ENCODE measurements around the gene ZBTB39. TPM values are rescaled to one million over a fixed set of nuclear protein-coding genes. Genes with fewer than 3 reads are reported as not detected.

The ZBTB39 gene
- polyA plus RNA-seq, 1 donor from 2014 or later = 6.4 TPM

DNA sequence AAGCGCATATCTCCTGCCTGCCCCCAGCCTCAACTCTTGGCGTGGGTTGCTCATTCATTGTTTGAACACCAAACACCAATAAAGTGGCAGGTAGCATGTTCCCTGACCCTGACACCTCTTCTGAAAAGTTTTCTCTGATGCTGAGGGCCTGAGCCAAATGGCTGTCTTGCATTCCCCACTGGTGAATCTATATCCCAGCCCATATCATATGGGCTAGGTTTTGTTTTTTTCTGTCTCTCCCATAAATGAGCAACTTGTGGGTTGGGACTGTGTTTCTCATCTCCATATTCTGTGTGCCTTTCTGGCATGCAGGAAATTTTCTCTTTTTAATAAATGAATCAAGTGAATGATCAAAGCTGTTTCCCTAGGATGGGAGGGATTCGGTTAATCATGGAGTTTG, 38.5 kb upstream of the ZBTB39 start:
- no peak overlapping the region for H2AFZ ChIP-seq (ENCODE audit: low read depth, low read length)
- H3F3A ChIP-seq (ENCODE audit: insufficient read depth, low read length, poor library complexity, severe bottlenecking) = no peaks in the 10 kb centered on the region
- H3K4me3 ChIP-seq (ENCODE audit: low read length) = no peak overlapping the region
- H3K79me2 ChIP-seq (replicated peaks; ENCODE audit: insufficient read depth, low read length) = no peaks in the 10 kb centered on the region
- H3K36me3 ChIP-seq (ENCODE audit: insufficient read depth, low read length) = no peaks in the 10 kb centered on the region
- no peaks in the 10 kb centered on the region for H3K9me3 ChIP-seq (ENCODE audit: low read length)
- H3K4me2 ChIP-seq (ENCODE audit: low read length) = no peak overlapping the region
- H3K27ac ChIP-seq (ENCODE audit: low read length) = no peak overlapping the region
- H3K9ac ChIP-seq (ENCODE audit: low read length) = no peak overlapping the region
- no peaks in the 10 kb centered on the region for H4K20me1 ChIP-seq (ENCODE audit: insufficient read depth)
- no peaks in the 10 kb centered on the region for H3K9me2 ChIP-seq (ENCODE audit: insufficient read depth, low read length)
- TF ChIP-seq RAD21 (conservative IDR thresholded peaks at IDR 0.05) (no peak), EZH2 (IDR thresholded peaks at IDR 0.05; ENCODE audit: borderline replicate concordance, insufficient read depth, low read length, poor library complexity, severe bottlenecking) (no peak), TAF1 (IDR thresholded peaks at IDR 0.05; ENCODE audit: low read depth) (no peak), SMC3 (conservative IDR thresholded peaks at IDR 0.05; ENCODE audit: poor library complexity) (no peak), POLR2AphosphoS5 (IDR thresholded peaks at IDR 0.05) (no peak), MXI1 (conservative IDR thresholded peaks at IDR 0.05; ENCODE audit: poor library complexity, severe bottlenecking) (no peak), EP300 (conservative IDR thresholded peaks at IDR 0.05; ENCODE audit: poor library complexity, severe bottlenecking) (no peak), CTCF (IDR thresholded peaks at IDR 0.05; ENCODE audit: poor library complexity, severe bottlenecking) (no peak)
- TF ChIP-seq, protein P1, sequence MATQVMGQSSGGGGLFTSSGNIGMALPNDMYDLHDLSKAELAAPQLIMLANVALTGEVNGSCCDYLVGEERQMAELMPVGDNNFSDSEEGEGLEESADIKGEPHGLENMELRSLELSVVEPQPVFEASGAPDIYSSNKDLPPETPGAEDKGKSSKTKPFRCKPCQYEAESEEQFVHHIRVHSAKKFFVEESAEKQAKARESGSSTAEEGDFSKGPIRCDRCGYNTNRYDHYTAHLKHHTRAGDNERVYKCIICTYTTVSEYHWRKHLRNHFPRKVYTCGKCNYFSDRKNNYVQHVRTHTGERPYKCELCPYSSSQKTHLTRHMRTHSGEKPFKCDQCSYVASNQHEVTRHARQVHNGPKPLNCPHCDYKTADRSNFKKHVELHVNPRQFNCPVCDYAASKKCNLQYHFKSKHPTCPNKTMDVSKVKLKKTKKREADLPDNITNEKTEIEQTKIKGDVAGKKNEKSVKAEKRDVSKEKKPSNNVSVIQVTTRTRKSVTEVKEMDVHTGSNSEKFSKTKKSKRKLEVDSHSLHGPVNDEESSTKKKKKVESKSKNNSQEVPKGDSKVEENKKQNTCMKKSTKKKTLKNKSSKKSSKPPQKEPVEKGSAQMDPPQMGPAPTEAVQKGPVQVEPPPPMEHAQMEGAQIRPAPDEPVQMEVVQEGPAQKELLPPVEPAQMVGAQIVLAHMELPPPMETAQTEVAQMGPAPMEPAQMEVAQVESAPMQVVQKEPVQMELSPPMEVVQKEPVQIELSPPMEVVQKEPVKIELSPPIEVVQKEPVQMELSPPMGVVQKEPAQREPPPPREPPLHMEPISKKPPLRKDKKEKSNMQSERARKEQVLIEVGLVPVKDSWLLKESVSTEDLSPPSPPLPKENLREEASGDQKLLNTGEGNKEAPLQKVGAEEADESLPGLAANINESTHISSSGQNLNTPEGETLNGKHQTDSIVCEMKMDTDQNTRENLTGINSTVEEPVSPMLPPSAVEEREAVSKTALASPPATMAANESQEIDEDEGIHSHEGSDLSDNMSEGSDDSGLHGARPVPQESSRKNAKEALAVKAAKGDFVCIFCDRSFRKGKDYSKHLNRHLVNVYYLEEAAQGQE (IDR thresholded peaks at IDR 0.05; ENCODE audit: borderline replicate concordance) = no peak
- H3K27me3 ChIP-seq (ENCODE audit: insufficient read depth, low read depth, low read length) = no peaks in the 10 kb centered on the region

DNA sequence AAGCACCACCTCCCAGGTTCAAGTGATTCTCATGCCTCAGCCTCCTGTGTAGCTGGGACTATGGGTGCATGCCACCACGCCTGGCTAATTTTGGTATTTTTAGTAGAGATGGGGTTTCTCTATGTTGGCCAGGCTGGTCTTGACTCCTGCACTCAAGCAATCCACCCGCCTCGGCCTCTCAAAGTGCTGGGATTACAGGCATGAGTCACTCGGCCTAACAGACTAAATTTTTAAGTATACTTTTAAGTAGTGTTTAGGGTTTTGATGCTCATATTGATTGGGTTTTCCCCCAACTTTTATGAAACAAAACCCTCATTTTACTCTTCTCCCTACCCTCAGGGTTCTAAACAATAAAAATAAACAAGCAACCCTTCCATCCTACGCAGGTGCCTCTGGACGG, 38.1 kb upstream of the ZBTB39 start:
- TF ChIP-seq TAF1 (IDR thresholded peaks at IDR 0.05; ENCODE audit: low read depth) (no peak), EZH2 (IDR thresholded peaks at IDR 0.05; ENCODE audit: borderline replicate concordance, insufficient read depth, low read length, poor library complexity, severe bottlenecking) (no peak), EP300 (conservative IDR thresholded peaks at IDR 0.05; ENCODE audit: poor library complexity, severe bottlenecking) (no peak), POLR2AphosphoS5 (IDR thresholded peaks at IDR 0.05) (no peak), SMC3 (conservative IDR thresholded peaks at IDR 0.05; ENCODE audit: poor library complexity) (no peak), MXI1 (conservative IDR thresholded peaks at IDR 0.05; ENCODE audit: poor library complexity, severe bottlenecking) (no peak), CTCF (IDR thresholded peaks at IDR 0.05; ENCODE audit: poor library complexity, severe bottlenecking) (no peak), RAD21 (conservative IDR thresholded peaks at IDR 0.05) (no peak)
- TF ChIP-seq, protein P1 (IDR thresholded peaks at IDR 0.05; ENCODE audit: borderline replicate concordance) = no peak
- no peaks in the 10 kb centered on the region for H3K79me2 ChIP-seq (replicated peaks; ENCODE audit: insufficient read depth, low read length)
- no peak overlapping the region for H3K9ac ChIP-seq (ENCODE audit: low read length)
- no peaks in the 10 kb centered on the region for H4K20me1 ChIP-seq (ENCODE audit: insufficient read depth)
- no peak overlapping the region for H3K27ac ChIP-seq (ENCODE audit: low read length)
- no peaks in the 10 kb centered on the region for H3K36me3 ChIP-seq (ENCODE audit: insufficient read depth, low read length)
- H3K27me3 ChIP-seq (ENCODE audit: insufficient read depth, low read depth, low read length) = no peaks in the 10 kb centered on the region
- no peak overlapping the region for H2AFZ ChIP-seq (ENCODE audit: low read depth, low read length)
- no peak overlapping the region for H3K4me2 ChIP-seq (ENCODE audit: low read length)
- H3F3A ChIP-seq (ENCODE audit: insufficient read depth, low read length, poor library complexity, severe bottlenecking) = no peaks in the 10 kb centered on the region
- no peaks in the 10 kb centered on the region for H3K9me3 ChIP-seq (ENCODE audit: low read length)
- H3K9me2 ChIP-seq (ENCODE audit: insufficient read depth, low read length) = no peaks in the 10 kb centered on the region
- H3K4me3 ChIP-seq (ENCODE audit: low read length) = no peak overlapping the region
